Right ventricle myocardium superior (tissue), 1 donor: ENCODE data around the gene ACTMAP. TPM values are rescaled to one million over a fixed set of nuclear protein-coding genes. Genes with fewer than 3 reads are reported as not detected.
"Not testable (repeated sequence)": the region's sequence is repeated elsewhere in the genome, so short reads cannot be mapped to it uniquely, and the experiment has no call there.

ENCODE experiments used
- ATAC-seq: fragments of 200-7000 bp; cut with Tn5 transposase; one replicate; pipeline ENCODE4 v1.9.1; 2020; ENCODE audit warnings: mild to moderate bottlenecking; ENCODE audit not compliant: poor library complexity
- DNase-seq: peaks from one replicate; pipeline ENCODE4 v3.0.0-alpha.2; 2020
- intact Hi-C: fragments of 100-400 bp; cut with DNase I; formaldehyde crosslinking; loops from one replicate; pipeline ENCODE4 v1.11.2; 2022
- total RNA-seq: library from RNA; stranded (reverse); fragmentation: NEBNext Ultra II Directional; extraction: Animal tissue kit (Norgen Biotek cat#: 25700); gene quantifications from one replicate; pipeline ENCODE4 v1.2.1, GENCODE V29; 2021
- donor health status: DM: no; HTN: yes; CAD: no; lungs with severe emphysema.

ACTMAP gene
- total RNA-seq, 1 donor from 2014 or later, result 5.2 TPM

- DNase-seq (peak; percentile 20), ATAC-seq (no peak)
- intact Hi-C loops, result no loop called here
Measured at GRCh38 chr19:40733149-40733548, 17.1 kb downstream of the ACTMAP start.

GRCh38 chr19:40732304-40732703 is 18.0 kb downstream of the ACTMAP start:
- ATAC-seq, intact Hi-C loops: not testable (repeated sequence)
- DNase-seq, result peak; percentile 4

- DNase-seq, intact Hi-C loops, ATAC-seq: not testable (repeated sequence)
Measured at GRCh38 chr19:40730065-40730464, 20.2 kb downstream of the ACTMAP start.

GRCh38 chr19:40726279-40726678 is 24.0 kb downstream of the ACTMAP start:
- ATAC-seq (no peak), DNase-seq (no peak)
- intact Hi-C loops, result no loop called here

GRCh38 chr19:40724855-40725254 is 25.4 kb downstream of the ACTMAP start:
- no peak for DNase-seq
- intact Hi-C loops, result no loop called here
- no peak for ATAC-seq

- intact Hi-C loops, result no loop called here
- ATAC-seq (no peak), DNase-seq (no peak)
Measured at GRCh38 chr19:40724315-40724714, 26.0 kb downstream of the ACTMAP start.

- intact Hi-C loops, result no loop called here
- DNase-seq (no peak), ATAC-seq (no peak)
Measured at GRCh38 chr19:40723661-40724254, 26.5 kb downstream of the ACTMAP start.

- DNase-seq (no peak), ATAC-seq (no peak)
- intact Hi-C loops, result no loop called here
Measured at GRCh38 chr19:40721936-40722661, 28.2 kb downstream of the ACTMAP start.

GRCh38 chr19:40721140-40721486 is 29.2 kb downstream of the ACTMAP start:
- DNase-seq (no peak), ATAC-seq (no peak)
- intact Hi-C loops, result no loop called here

GRCh38 chr19:40719414-40719894 is 30.8 kb downstream of the ACTMAP start:
- intact Hi-C loops, result no loop called here
- DNase-seq, result no peak
- ATAC-seq, result no peak

GRCh38 chr19:40718774-40719391 is 31.4 kb downstream of the ACTMAP start:
- DNase-seq, result peak; percentile 72
- intact Hi-C loops, result no loop called here
- no peak for ATAC-seq

GRCh38 chr19:40717880-40718773 is 32.1 kb downstream of the ACTMAP start:
- ATAC-seq, result no peak
- intact Hi-C loops, result no loop called here
- DNase-seq, result peak; percentile 66

- intact Hi-C loops, result no loop called here
- no peak for DNase-seq
- no peak for ATAC-seq
Measured at GRCh38 chr19:40717325-40717879, 32.9 kb downstream of the ACTMAP start.

- DNase-seq (peak; percentile 100), ATAC-seq (peak; percentile 81)
- intact Hi-C loops, result no loop called here
Measured at GRCh38 chr19:40716482-40717324, 33.6 kb downstream of the ACTMAP start, which contains the start of the genes COQ8B and ITPKC. Gene COQ8B (minus strand): TSS chr19:40716886. CDS start chr19:40714632, 2,254 bp downstream. Gene ITPKC (plus strand): TSS chr19:40717112. CDS start chr19:40717136, 24 bp downstream.

- intact Hi-C loops, result no loop called here
- DNase-seq, result peak; percentile 65
- ATAC-seq, result no peak
Measured at GRCh38 chr19:40716031-40716481, 34.2 kb downstream of the ACTMAP start.

GRCh38 chr19:40714441-40715299 is 35.6 kb downstream of the ACTMAP start:
- peak; percentile 97 for DNase-seq
- intact Hi-C loops, result no loop called here
- ATAC-seq, result peak; percentile 80

- intact Hi-C loops, result no loop called here
- DNase-seq (no peak), ATAC-seq (no peak)
Measured at GRCh38 chr19:40713939-40714338, 36.3 kb downstream of the ACTMAP start.
